Ectodermal cell (in vitro differentiated cells): ENCODE results near the gene TEX2.
"Not testable (repeated sequence)": the region's sequence is repeated elsewhere in the genome, so short reads cannot be mapped to it uniquely, and the experiment has no call there.

Experiments
- H3K27ac ChIP-seq: 2 replicates; pipeline ENCODE4 v1.7.0; 2013; ENCODE audit warnings: mild to moderate bottlenecking, low read depth, low read length; ENCODE audit not compliant: insufficient read depth, poor library complexity, severe bottlenecking
- H3K27me3 ChIP-seq: 2 replicates; pipeline ENCODE4 v1.7.0; 2013; ENCODE audit warnings: mild to moderate bottlenecking, low read length; ENCODE audit not compliant: insufficient read depth, control insufficient read depth, poor library complexity, severe bottlenecking
- H3K36me3 ChIP-seq: one replicate; pipeline ENCODE4 v1.7.0; 2013; ENCODE audit warnings: low read length; ENCODE audit not compliant: control insufficient read depth, insufficient read depth
- H3K4me1 ChIP-seq: one replicate; pipeline ENCODE4 v1.7.0; 2013; ENCODE audit warnings: low read length; ENCODE audit not compliant: control insufficient read depth, insufficient read depth
- H3K4me3 ChIP-seq: 2 replicates; pipeline ENCODE4 v1.7.0; 2013; ENCODE audit warnings: low read depth, low read length, control low read depth; ENCODE audit not compliant: insufficient read depth
- H3K9me3 ChIP-seq: 2 replicates; pipeline ENCODE4 v1.7.0; 2013; ENCODE audit warnings: mild to moderate bottlenecking, low read length, moderate library complexity; ENCODE audit not compliant: control insufficient read depth
- WGBS, 2 experiments: methylation state at CpG; one replicate each; pipeline ENCODE4 v1.1.7; 2013; ENCODE audit warnings: missing lambda C conversion rate in 2 of 2; 5-methylcytosine and 5-hydroxymethylcytosine counted together

Gene TEX2

DNA sequence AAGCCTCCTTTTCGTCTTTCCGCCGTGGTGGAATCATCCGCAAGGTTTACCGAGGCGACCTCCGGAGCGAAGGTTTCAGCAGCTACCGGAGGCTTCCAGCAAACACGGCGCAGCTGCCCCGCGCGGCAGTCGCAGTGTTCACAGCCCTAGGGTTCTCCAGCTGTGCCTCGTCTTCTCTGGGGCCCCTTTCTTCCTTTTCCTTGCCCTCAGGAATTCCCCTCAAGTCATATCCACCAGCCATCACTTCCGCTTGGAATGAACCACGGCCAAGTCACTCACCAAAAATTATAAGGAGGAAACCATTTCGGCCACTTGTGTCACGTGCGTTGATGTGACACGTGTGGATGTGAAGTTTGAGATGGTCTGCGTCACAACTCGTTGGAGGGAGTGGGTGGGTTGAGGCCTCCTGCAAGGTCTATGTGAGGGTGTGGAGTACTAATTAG is 132.5 kb downstream of the TEX2 start:
- Histone ChIP-seq H3K36me3 (no peaks in the 10 kb centered on the region), H3K9me3 (no peaks in the 10 kb centered on the region), H3K4me1 (peaks cover 3% of the 10 kb centered on the region), H3K27me3 (peaks cover 33% of the 10 kb centered on the region), H3K4me3 (peak overlapping the region; percentile 71), H3K27ac (no peak overlapping the region)
- WGBS, 2 experiments: 33 to 35% methylated on average over 24 of the region's 24 CpGs

DNA sequence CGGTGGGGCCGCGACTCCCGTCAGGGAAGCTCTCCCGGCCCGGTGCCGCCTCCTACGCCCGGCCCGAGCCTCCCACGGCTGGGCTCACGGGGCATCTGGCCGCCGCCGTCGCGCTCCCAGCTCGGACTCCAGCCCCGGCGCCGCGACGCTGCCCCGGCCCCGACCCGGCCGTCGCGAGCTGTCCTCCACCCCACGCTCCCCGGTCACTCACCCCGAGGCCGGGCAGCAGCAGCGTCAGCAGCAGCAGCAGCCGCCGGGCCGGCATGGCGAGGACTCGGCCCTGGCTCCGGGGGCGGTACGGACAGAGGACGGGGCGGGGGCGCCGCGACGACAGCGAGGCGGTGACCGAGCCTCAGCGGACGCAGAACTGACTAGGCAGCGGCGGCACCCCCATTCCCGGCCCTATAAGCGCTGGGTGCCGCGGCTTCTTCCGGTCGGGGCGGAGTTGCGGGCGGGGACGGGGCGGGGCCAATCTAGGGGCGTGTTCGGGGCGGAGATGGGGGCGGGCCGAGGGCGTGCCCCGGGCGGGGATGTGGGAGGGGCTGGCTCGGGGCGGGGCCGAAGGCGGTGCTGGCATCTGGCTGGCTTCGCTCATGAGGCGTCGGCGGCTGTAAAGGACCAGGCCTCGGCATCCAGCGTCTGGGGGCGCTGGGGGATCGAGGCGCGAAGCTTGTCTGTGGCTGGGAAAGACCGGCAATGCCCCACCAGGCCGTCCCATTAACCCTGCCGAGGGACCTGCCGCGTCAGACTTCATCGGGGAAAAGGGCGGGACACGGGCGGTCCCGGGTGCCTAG is 133.1 kb downstream of the TEX2 start, which contains the start of gene ERN1:
Gene ERN1, minus strand, starts transcription at position 380 of the 794 bp plus-strand sequence. Its CDS starts 115 bp downstream, at position 265.
- Histone ChIP-seq H3K9me3 (no peaks in the 10 kb centered on the region), H3K27me3 (peaks cover 33% of the 10 kb centered on the region), H3K4me1 (peaks cover 3% of the 10 kb centered on the region), H3K27ac (no peak within 1 kb of the TSS), H3K36me3 (no peaks in the 10 kb centered on the region), H3K4me3 (peak within 1 kb of the TSS; percentile 71)
- 1% methylated on average over 98 of the region's 98 CpGs for WGBS, 2 experiments

DNA sequence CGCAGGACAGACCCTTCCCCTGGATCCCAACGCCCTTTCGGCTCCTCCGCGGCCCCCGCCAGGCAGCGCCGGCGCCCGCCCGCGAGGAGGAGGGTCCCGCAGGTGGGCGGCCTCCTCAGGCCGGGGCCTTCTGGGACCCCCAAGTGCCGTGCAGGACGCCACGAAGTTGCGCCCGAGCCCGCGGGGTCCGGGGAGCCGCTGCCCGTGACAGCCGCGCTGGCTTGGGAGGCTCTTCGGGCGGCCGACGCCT is 133.6 kb downstream of the TEX2 start:
- Histone ChIP-seq H3K9me3 (no peaks in the 10 kb centered on the region), H3K36me3 (no peaks in the 10 kb centered on the region), H3K27me3 (peaks cover 33% of the 10 kb centered on the region), H3K4me3 (peak overlapping the region; percentile 71), H3K4me1 (peaks cover 3% of the 10 kb centered on the region), H3K27ac (no peak overlapping the region)
- WGBS, 2 experiments: 0% methylated on average over 31 of the region's 31 CpGs

DNA sequence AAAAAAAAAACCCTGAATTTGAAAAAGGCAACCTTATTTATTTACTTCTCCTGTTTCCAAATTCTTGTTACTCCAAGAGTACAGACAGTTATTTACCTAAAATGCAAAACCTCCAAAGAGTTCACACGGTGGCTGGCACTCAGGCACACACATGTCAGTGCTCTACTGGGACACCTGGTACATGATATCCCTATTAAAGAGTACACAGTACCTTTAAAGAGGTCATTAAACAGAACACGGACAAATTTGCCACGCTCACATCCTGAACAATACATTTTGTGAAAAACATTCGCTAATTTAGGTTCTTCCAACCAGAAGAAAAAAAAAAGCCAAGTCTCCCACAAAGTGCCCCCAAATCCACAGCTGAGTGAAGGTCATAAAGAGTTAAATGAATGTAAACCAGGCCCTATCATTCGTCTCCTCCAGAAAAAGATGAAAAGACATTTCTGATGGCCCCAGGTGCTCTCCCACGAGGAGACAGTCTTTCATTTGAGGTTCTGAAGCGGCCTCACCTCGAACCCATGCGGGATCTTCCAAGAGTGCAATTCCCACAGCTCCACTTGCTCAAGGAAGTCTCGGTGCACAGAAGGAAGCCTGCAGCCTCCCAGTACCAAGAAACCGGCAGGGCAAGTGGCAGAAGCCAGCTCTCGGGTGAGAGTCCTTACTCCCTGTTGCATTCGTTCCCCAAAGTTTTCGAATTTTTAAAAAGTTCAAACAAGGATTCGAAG is 134.1 kb downstream of the TEX2 start:
- H3K27ac ChIP-seq: no peak overlapping the region
- no peaks in the 10 kb centered on the region for H3K9me3 ChIP-seq
- peak overlapping the region; percentile 71 for H3K4me3 ChIP-seq
- peaks cover 33% of the 10 kb centered on the region for H3K27me3 ChIP-seq
- no peaks in the 10 kb centered on the region for H3K36me3 ChIP-seq
- WGBS, 2 experiments: 30% methylated on average over 15 of the region's 15 CpGs
- peaks cover 3% of the 10 kb centered on the region for H3K4me1 ChIP-seq

DNA sequence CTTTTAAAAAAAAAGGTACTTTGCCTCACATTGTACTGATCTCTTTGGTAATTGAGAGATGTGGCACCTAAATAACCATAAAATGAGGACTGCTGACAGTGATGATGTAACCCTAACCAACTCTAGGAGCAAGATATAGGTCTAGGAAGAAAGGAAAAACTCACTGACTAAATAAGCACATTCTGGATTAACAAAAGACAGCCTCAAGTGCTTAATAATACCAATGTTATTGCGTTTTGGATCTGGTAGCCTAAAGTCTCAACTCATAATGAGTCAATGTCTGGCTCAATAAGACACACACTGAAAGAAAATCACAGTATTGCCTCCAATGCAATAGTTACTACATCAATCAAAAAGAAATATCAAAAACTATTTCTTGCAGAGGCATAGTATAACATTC is 136.1 kb downstream of the TEX2 start:
- no peaks in the 10 kb centered on the region for H3K36me3 ChIP-seq
- WGBS, 2 experiments: 82 to 95% methylated on average over 1 of the region's 1 CpG
- no peak overlapping the region for H3K4me3 ChIP-seq
- H3K27me3 ChIP-seq: peaks cover 33% of the 10 kb centered on the region
- no peaks in the 10 kb centered on the region for H3K9me3 ChIP-seq
- H3K4me1 ChIP-seq: peaks cover 3% of the 10 kb centered on the region
- H3K27ac ChIP-seq: no peak overlapping the region

DNA sequence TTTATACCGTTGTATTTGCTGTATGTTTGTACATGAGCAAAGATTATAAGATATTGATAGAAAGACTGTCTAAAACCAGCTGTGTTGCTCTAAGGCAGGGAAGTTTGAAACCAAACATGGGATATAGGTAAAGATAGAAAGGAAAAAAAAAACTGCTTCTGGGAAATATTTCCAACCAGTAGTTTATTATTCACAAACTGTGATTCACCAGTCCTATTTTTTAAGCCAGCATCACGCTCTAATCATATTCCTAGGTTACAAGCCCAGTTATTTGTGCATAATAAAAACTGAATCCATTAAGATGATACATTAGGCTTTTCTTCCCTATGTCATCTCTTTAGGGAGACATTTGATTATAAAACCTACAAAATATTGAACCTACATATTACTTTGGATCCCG is 137.1 kb downstream of the TEX2 start:
- peaks cover 3% of the 10 kb centered on the region for H3K4me1 ChIP-seq
- peaks cover 24% of the 10 kb centered on the region for H3K27me3 ChIP-seq
- no peak overlapping the region for H3K4me3 ChIP-seq
- H3K36me3 ChIP-seq: no peaks in the 10 kb centered on the region
- 78 to 86% methylated on average over 3 of the region's 3 CpGs for WGBS, 2 experiments
- H3K9me3 ChIP-seq: no peaks in the 10 kb centered on the region
- no peak overlapping the region for H3K27ac ChIP-seq

DNA sequence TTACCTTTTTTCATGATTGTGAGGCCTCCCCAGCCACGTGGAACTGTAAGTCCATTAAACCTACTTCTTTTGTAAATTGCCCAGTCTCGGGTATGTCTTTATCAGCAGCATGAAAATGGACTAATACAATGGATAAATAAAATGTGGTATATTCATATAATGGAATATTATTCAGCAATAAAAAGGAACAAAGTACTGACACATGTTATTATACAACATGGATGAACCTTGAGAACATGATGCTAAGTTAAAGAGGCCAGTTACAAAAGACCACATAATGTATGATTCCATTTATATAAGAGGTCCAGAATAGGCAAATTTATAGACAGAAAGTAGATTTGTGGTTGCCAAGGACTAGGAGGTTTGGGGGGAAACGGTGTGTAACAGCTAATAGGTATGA is 138.5 kb downstream of the TEX2 start:
- Histone ChIP-seq H3K27me3 (peaks cover 17% of the 10 kb centered on the region), H3K27ac (no peak overlapping the region), H3K36me3 (no peaks in the 10 kb centered on the region), H3K4me1 (no peaks in the 10 kb centered on the region), H3K9me3 (no peaks in the 10 kb centered on the region), H3K4me3 (no peak overlapping the region)
- 87 to 97% methylated on average over 3 of the region's 3 CpGs for WGBS, 2 experiments

DNA sequence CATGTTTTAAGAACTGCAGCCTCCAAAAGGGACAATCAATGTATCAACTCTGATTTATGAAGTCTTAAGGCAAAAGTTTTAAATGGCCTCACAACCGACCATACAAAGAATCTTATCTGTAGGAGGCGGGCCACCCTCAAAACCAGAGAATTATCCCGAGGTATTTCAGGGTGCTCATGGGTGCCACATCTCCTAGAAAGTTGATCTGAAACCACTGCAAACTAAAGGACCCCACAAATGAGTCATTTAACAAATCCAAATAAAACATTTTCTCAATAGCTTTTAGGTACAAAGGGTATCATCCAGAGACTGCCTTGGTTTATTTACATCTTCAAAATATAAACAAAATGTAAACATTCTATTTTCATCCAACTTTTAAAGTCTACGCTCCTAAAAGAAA is 139.9 kb downstream of the TEX2 start:
- no peaks in the 10 kb centered on the region for H3K4me1 ChIP-seq
- peaks cover 2% of the 10 kb centered on the region for H3K27me3 ChIP-seq
- H3K4me3 ChIP-seq: no peak overlapping the region
- H3K36me3 ChIP-seq: no peaks in the 10 kb centered on the region
- WGBS, 2 experiments: 92 to 93% methylated on average over 4 of the region's 4 CpGs
- H3K27ac ChIP-seq: no peak overlapping the region
- H3K9me3 ChIP-seq: no peaks in the 10 kb centered on the region

DNA sequence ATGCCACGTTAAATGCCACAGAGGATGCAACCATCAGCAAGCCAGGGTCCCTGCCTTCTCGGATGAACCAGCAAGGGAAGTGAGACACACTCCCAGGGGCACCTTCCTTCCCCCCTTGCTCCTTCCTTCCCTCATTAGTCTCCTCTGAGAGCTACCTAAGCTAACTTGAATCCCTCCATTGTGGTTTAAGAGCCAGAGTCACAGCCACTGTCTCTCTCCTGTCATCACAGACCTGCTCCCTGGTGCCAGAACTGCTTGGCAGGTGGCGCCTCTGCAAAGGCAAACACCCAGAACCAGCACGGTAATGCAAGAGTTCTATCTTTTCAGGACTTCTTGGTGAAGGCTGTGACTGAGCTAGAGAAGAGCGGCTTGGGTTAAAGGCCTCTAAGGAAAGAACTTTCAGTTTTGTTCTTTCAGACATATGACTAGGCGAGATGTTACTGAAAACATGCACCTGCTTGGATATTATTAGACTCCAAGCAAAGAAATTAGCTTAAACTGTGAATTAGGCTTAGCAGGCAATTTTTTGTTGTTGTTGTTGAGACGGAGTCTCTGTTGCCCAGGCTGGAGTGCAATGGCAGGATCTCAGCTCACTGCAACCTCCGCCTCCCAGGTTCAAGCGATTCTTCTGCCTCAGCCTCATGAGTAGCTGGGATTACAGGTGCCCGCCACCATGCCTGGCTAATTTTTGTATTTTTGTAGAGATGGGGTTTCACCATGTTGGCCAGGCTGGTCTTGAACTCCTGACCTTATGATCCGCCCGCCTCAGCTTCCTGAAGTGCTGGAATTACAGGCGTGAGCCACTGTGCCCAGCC is 141.9 kb downstream of the TEX2 start:
- H3K4me1 ChIP-seq, H3K9me3 ChIP-seq, H3K4me3 ChIP-seq, H3K27me3 ChIP-seq, H3K36me3 ChIP-seq, H3K27ac ChIP-seq: not testable (repeated sequence)
- 90 to 93% methylated on average over 13 of the region's 13 CpGs for WGBS, 2 experiments
